Hepatocyte (in vitro differentiated cells): ENCODE results near the gene REV3L. TPM values are rescaled to one million over a fixed set of nuclear protein-coding genes. Genes with fewer than 3 reads are reported as not detected.

Source experiments
- DNase-seq: peaks from one replicate; pipeline ENCODE4 v3.0.0-alpha.2; 2016; ENCODE audit warnings: low spot score
- H2AFZ ChIP-seq: fragments of 200-600 bp; sonication (generic); 2 replicates; pipeline ENCODE4 v1.6.0; 2016; ENCODE audit warnings: antibody characterized with exemption, mild to moderate bottlenecking
- H3K27ac ChIP-seq: fragments of 200-600 bp; sonication (generic); 2 replicates; pipeline ENCODE4 v1.5.1; 2016; ENCODE audit warnings: mild to moderate bottlenecking
- H3K27me3 ChIP-seq: fragments of 200-600 bp; sonication (generic); 2 replicates; pipeline ENCODE4 v1.6.1; 2016
- H3K36me3 ChIP-seq: fragments of 200-600 bp; sonication (generic); replicated peaks from 2 replicates; pipeline ENCODE4 v1.5.1; 2016; ENCODE audit warnings: low read depth; ENCODE audit not compliant: insufficient read depth
- H3K4me1 ChIP-seq: fragments of 200-600 bp; sonication (generic); 2 replicates; pipeline ENCODE4 v1.5.1; 2016; ENCODE audit warnings: mild to moderate bottlenecking, moderate library complexity; ENCODE audit not compliant: insufficient read depth
- H3K4me2 ChIP-seq: fragments of 200-600 bp; sonication (generic); 2 replicates; pipeline ENCODE4 v1.6.0; 2016
- H3K4me3 ChIP-seq: fragments of 200-600 bp; sonication (generic); 2 replicates; pipeline ENCODE4 v1.5.1; 2016; ENCODE audit warnings: mild to moderate bottlenecking
- H3K79me2 ChIP-seq: fragments of 200-600 bp; sonication (generic); 2 replicates; pipeline ENCODE4 v1.6.0; 2017; ENCODE audit warnings: mild to moderate bottlenecking
- H3K9me2 ChIP-seq: fragments of 200-600 bp; sonication (generic); replicated peaks from 2 replicates; pipeline ENCODE4 v1.6.0; 2017; ENCODE audit warnings: mild to moderate bottlenecking; ENCODE audit not compliant: insufficient read depth
- H3K9me3 ChIP-seq: fragments of 200-600 bp; sonication (generic); 2 replicates; pipeline ENCODE4 v1.5.1; 2016; ENCODE audit warnings: low read depth, mild to moderate bottlenecking
- H4K20me1 ChIP-seq: fragments of 200-600 bp; sonication (generic); 2 replicates; pipeline ENCODE4 v1.6.0; 2016; ENCODE audit warnings: mild to moderate bottlenecking; ENCODE audit not compliant: insufficient read depth, poor library complexity, severe bottlenecking
- EZH2 ChIP-seq: fragments of 200-600 bp; sonication (generic); IDR thresholded peaks from 2 replicates; pipeline ENCODE4 v1.6.1; 2016; ENCODE audit warnings: antibody characterized with exemption, mild to moderate bottlenecking, borderline replicate concordance
- EZH2phosphoT487 ChIP-seq: fragments of 200-600 bp; sonication (generic); IDR thresholded peaks from one replicate; pipeline ENCODE4 v1.6.1; 2018; ENCODE audit warnings: antibody characterized with exemption, mild to moderate bottlenecking, low read depth, moderate library complexity; ENCODE audit not compliant: unreplicated experiment, severe bottlenecking
- WGBS: methylation state at CpG from one replicate; pipeline ENCODE4 v1.1.6; 2016; ENCODE audit warnings: low lambda C conversion rate; ENCODE audit errors: missing lambda C conversion rate; 5-methylcytosine and 5-hydroxymethylcytosine counted together
- polyA plus RNA-seq: library from polyadenylated mRNA; unstranded; fragments of >200 nt; fragmentation: Nextera tagmentation; extraction: Ambion mirVana; gene quantifications from 2 replicates; pipeline ENCODE4 v1.2.1, GENCODE V29; 2016
- total RNA-seq: library from RNA; depleted of rRNA; stranded (reverse); fragments of >200 nt; gene quantifications from 2 replicates; pipeline ENCODE4 v1.2.3, GENCODE V29; 2014
- TF ChIP-seq, protein P1 (sequence below): fragments of 200-600 bp; sonication (generic); IDR thresholded peaks from 2 replicates; pipeline ENCODE4 v1.5.1; 2016; ENCODE audit warnings: antibody characterized with exemption, mild to moderate bottlenecking; ENCODE audit not compliant: poor library complexity

REV3L gene
- total and polyA plus RNA-seq, 2 experiments from 2014 or later, result 17.6 to 29.4 TPM

DNA sequence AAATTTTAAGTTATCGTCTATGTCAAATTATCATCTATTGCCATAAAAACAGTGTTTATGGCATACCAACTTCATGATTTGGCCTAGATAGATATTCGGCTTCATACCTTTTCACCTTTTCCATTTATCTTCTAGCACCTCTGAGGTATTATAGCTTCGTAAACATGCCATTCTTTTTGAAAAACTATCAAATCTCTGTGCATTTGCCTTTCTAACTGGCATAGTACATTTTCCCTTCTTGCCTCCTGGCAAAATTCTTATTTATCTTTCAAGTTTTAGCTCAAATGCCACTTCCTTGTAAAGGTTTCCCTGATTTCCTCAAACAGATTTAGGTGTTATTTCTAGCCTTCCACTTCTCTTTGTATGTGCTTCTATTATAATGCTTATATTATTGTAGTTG is 7.0 kb upstream of the REV3L start:
- no peak overlapping the region for H3K4me3 ChIP-seq
- no peak overlapping the region for H2AFZ ChIP-seq
- H4K20me1 ChIP-seq, result no peaks in the 10 kb centered on the region
- no peak overlapping the region for H3K27ac ChIP-seq
- H3K79me2 ChIP-seq, result peaks cover 82% of the 10 kb centered on the region
- no peaks in the 10 kb centered on the region for H3K9me3 ChIP-seq
- WGBS, result 94% methylated on average over 3 of the region's 3 CpGs
- DNase-seq, result no peak
- TF ChIP-seq, protein P1, sequence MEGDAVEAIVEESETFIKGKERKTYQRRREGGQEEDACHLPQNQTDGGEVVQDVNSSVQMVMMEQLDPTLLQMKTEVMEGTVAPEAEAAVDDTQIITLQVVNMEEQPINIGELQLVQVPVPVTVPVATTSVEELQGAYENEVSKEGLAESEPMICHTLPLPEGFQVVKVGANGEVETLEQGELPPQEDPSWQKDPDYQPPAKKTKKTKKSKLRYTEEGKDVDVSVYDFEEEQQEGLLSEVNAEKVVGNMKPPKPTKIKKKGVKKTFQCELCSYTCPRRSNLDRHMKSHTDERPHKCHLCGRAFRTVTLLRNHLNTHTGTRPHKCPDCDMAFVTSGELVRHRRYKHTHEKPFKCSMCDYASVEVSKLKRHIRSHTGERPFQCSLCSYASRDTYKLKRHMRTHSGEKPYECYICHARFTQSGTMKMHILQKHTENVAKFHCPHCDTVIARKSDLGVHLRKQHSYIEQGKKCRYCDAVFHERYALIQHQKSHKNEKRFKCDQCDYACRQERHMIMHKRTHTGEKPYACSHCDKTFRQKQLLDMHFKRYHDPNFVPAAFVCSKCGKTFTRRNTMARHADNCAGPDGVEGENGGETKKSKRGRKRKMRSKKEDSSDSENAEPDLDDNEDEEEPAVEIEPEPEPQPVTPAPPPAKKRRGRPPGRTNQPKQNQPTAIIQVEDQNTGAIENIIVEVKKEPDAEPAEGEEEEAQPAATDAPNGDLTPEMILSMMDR, result no peak
- H3K4me1 ChIP-seq, result peaks cover 6% of the 10 kb centered on the region
- H3K36me3 ChIP-seq, result no peaks in the 10 kb centered on the region
- no peak overlapping the region for H3K4me2 ChIP-seq
- H3K27me3 ChIP-seq, result no peaks in the 10 kb centered on the region
- H3K9me2 ChIP-seq, result no peaks in the 10 kb centered on the region

DNA sequence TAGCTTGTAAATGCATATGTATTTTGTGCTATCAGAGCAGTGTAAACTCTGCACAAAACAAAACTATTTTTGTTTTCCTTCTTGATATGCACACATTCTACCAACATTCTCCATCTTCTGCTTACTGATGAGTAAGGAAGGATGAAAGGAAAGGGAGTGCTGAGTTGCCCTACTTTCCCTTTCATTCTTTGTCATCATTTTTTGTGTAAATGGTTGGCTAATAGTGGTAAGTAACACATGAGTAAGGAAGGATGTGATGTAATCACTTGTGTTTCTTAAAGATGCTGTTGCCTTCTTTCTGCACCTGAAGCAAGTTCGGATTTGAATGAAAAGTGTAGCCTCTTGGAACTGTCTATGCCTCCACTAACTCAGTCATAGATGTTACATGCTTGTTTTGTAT is 4.6 kb upstream of the REV3L start:
- Histone ChIP-seq H3K27me3 (no peaks in the 10 kb centered on the region), H3K36me3 (no peaks in the 10 kb centered on the region), H3K4me2 (no peak overlapping the region), H3K9me3 (no peaks in the 10 kb centered on the region), H3K4me1 (peaks cover 10% of the 10 kb centered on the region), H3K27ac (no peak overlapping the region), H3K79me2 (peaks cover 68% of the 10 kb centered on the region), H3K4me3 (no peak overlapping the region), H3K9me2 (no peaks in the 10 kb centered on the region), H2AFZ (no peak overlapping the region), H4K20me1 (no peaks in the 10 kb centered on the region)
- no peak for DNase-seq
- no peak for TF ChIP-seq EZH2phosphoT487
- no peak for TF ChIP-seq EZH2
- TF ChIP-seq, protein P1, result no peak
- WGBS, result 95% methylated on average over 1 of the region's 1 CpG

DNA sequence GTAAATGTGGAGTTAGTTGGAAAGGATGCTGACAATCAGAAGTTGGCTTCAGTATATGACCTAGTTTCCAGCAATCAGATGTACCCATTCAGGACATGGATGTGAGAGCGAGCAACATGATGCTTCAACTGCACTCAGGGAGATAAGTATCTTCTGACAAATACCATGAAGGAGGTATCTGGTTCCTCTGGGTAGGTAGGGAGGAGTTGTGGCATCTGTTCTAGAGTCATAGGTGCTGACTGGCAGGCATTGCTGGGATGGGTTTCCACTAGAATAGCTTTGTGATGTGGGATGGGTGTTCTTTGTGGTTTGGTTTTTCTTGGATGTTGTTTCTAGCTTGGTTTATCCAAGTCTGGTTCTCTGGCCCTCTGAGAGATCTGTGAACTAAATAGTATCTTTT is 3.9 kb upstream of the REV3L start:
- WGBS, result 97% methylated on average over 1 of the region's 1 CpG
- TF ChIP-seq EZH2 (no peak), EZH2phosphoT487 (no peak)
- TF ChIP-seq, protein P1, result no peak
- no peaks in the 10 kb centered on the region for H4K20me1 ChIP-seq
- H3K9me3 ChIP-seq, result no peaks in the 10 kb centered on the region
- peaks cover 66% of the 10 kb centered on the region for H3K79me2 ChIP-seq
- H2AFZ ChIP-seq, result no peak overlapping the region
- no peaks in the 10 kb centered on the region for H3K36me3 ChIP-seq
- H3K4me2 ChIP-seq, result no peak overlapping the region
- no peaks in the 10 kb centered on the region for H3K27me3 ChIP-seq
- DNase-seq, result no peak
- no peaks in the 10 kb centered on the region for H3K9me2 ChIP-seq
- H3K27ac ChIP-seq, result no peak overlapping the region
- peaks cover 10% of the 10 kb centered on the region for H3K4me1 ChIP-seq
- no peak overlapping the region for H3K4me3 ChIP-seq

DNA sequence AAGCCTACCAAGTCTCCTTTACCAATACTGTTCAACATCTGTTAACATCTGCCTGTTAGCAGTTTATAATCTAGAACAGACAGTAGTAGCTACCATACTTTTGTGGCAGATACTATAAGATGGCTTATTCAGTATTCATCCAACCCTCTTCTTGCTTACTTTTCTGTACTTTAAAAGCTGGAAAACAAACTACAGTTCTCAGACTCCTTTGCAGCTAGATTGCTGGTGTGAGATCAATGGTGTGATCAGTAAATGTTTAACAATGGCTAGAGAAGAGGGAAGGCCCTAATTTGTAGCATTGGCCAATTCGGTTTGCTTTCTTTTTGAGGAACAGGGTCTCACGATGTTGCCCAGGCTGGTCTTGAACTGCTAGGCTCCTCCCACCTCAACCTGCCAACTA is 3.5 kb upstream of the REV3L start:
- TF ChIP-seq, protein P1, result no peak
- TF ChIP-seq EZH2phosphoT487, result no peak
- TF ChIP-seq EZH2, result no peak
- H3K27me3 ChIP-seq, result no peaks in the 10 kb centered on the region
- WGBS, result 98% methylated on average over 2 of the region's 2 CpGs
- no peaks in the 10 kb centered on the region for H3K9me2 ChIP-seq
- H4K20me1 ChIP-seq, result no peaks in the 10 kb centered on the region
- no peak overlapping the region for H2AFZ ChIP-seq
- no peak overlapping the region for H3K4me2 ChIP-seq
- peaks cover 67% of the 10 kb centered on the region for H3K79me2 ChIP-seq
- no peaks in the 10 kb centered on the region for H3K36me3 ChIP-seq
- peaks cover 10% of the 10 kb centered on the region for H3K4me1 ChIP-seq
- DNase-seq, result no peak
- H3K9me3 ChIP-seq, result no peaks in the 10 kb centered on the region
- no peak overlapping the region for H3K4me3 ChIP-seq
- H3K27ac ChIP-seq, result no peak overlapping the region
